ENCODE data around the gene ADCY10. TPM values are rescaled to one million over a fixed set of nuclear protein-coding genes. Genes with fewer than 3 reads are reported as not detected.

The ADCY10 gene
- total RNA-seq, 4 donors from 2014 or later, result 1.2 to 4.9 (median 2.4) TPM; not detected in 1

GRCh38 chr1:167862432-167863076, 51.4 kb downstream of the ADCY10 start:
- no peak for DNase-seq
- H3K36me3 ChIP-seq, result no peaks in the 10 kb centered on the region
- no peak for TF ChIP-seq POLR2A (IDR thresholded peaks at IDR 0.05)
- TF ChIP-seq, protein P1, sequence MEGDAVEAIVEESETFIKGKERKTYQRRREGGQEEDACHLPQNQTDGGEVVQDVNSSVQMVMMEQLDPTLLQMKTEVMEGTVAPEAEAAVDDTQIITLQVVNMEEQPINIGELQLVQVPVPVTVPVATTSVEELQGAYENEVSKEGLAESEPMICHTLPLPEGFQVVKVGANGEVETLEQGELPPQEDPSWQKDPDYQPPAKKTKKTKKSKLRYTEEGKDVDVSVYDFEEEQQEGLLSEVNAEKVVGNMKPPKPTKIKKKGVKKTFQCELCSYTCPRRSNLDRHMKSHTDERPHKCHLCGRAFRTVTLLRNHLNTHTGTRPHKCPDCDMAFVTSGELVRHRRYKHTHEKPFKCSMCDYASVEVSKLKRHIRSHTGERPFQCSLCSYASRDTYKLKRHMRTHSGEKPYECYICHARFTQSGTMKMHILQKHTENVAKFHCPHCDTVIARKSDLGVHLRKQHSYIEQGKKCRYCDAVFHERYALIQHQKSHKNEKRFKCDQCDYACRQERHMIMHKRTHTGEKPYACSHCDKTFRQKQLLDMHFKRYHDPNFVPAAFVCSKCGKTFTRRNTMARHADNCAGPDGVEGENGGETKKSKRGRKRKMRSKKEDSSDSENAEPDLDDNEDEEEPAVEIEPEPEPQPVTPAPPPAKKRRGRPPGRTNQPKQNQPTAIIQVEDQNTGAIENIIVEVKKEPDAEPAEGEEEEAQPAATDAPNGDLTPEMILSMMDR (IDR thresholded peaks at IDR 0.05), result no peak
- H3K9me3 ChIP-seq, result no peaks in the 10 kb centered on the region
- no peaks in the 10 kb centered on the region for H3K27me3 ChIP-seq
- no peak overlapping the region for H3K27ac ChIP-seq
- H3K4me3 ChIP-seq, result no peak overlapping the region
- H3K4me1 ChIP-seq, result no peaks in the 10 kb centered on the region

GRCh38 chr1:167861664-167862381, 52.1 kb downstream of the ADCY10 start:
- Histone ChIP-seq H3K4me1 (no peaks in the 10 kb centered on the region), H3K4me3 (no peak overlapping the region), H3K9me3 (no peaks in the 10 kb centered on the region), H3K36me3 (no peaks in the 10 kb centered on the region), H3K27me3 (no peaks in the 10 kb centered on the region), H3K27ac (no peak overlapping the region)
- DNase-seq, result no peak
- TF ChIP-seq POLR2A (IDR thresholded peaks at IDR 0.05), result no peak
- TF ChIP-seq, protein P1 (IDR thresholded peaks at IDR 0.05), result no peak

DNA sequence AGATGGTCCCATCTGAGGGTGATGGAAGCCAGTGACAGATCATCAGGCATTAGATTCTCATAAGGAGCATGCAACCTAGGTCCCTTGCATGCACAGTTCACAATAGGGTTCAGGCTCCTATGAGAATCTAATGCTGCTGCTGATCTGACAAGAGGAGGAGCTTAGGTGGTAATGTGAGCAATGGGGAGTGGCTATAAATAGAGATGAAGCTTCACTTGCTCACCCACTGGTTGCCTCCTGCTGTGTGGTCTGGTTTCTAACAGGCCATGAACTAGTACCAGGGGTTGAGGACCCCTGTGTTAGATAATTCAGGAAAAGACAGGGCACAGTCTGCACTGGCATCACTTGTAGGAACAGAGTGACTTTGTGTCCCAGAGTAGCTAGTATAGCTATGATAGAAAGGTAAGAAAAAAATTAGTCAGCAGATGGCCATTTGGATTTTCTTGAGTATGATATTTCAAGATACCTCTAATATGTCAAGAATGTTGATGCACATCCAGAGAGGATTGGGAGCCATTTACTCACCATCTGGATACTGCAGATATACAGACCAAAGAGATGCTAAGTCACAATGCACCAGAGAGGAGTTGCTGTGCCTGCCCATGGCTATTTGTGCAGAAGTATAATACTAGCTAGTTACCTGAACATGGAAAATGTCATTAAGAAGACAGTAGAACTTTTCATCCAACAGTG, 53.6 kb downstream of the ADCY10 start:
- Histone ChIP-seq H3K4me1 (no peaks in the 10 kb centered on the region), H3K9me3 (no peaks in the 10 kb centered on the region), H3K27me3 (no peaks in the 10 kb centered on the region), H3K4me3 (no peak overlapping the region), H3K36me3 (no peaks in the 10 kb centered on the region), H3K27ac (no peak overlapping the region)
- DNase-seq, result no peak
- TF ChIP-seq, protein P1 (IDR thresholded peaks at IDR 0.05), result no peak
- no peak for TF ChIP-seq POLR2A (IDR thresholded peaks at IDR 0.05)

GRCh38 chr1:167856711-167857418, 57.1 kb downstream of the ADCY10 start:
- DNase-seq, result no peak
- no peaks in the 10 kb centered on the region for H3K36me3 ChIP-seq
- H3K4me3 ChIP-seq, result no peak overlapping the region
- no peak overlapping the region for H3K27ac ChIP-seq
- TF ChIP-seq POLR2A (IDR thresholded peaks at IDR 0.05), result no peak
- H3K9me3 ChIP-seq, result no peaks in the 10 kb centered on the region
- no peaks in the 10 kb centered on the region for H3K4me1 ChIP-seq
- no peaks in the 10 kb centered on the region for H3K27me3 ChIP-seq

GRCh38 chr1:167854184-167854583, 59.8 kb downstream of the ADCY10 start:
- Histone ChIP-seq H3K4me1 (no peaks in the 10 kb centered on the region), H3K27ac (no peak overlapping the region), H3K9me3 (no peaks in the 10 kb centered on the region), H3K4me3 (no peak overlapping the region), H3K27me3 (no peaks in the 10 kb centered on the region), H3K36me3 (no peaks in the 10 kb centered on the region)
- no peak for DNase-seq
- no peak for TF ChIP-seq POLR2A (IDR thresholded peaks at IDR 0.05)
- TF ChIP-seq, protein P1 (IDR thresholded peaks at IDR 0.05), result no peak

Data from Peyer's patch (tissue), 4 donors.